Pons (tissue), 1 donor: ENCODE data around the gene CFD.
"Not testable (repeated sequence)": the region's sequence is repeated elsewhere in the genome, so short reads cannot be mapped to it uniquely, and the experiment has no call there.

Experiments used
- DNase-seq: peaks from one replicate; pipeline ENCODE4 v3.0.0-alpha.2; 2016; ENCODE audit warnings: low spot score

The CFD gene

GRCh38 chr19:871446-872265, 12.2 kb downstream of the CFD start:
- DNase-seq = no peak

- DNase-seq = no peak
Measured at GRCh38 chr19:872266-872951, 12.9 kb downstream of the CFD start.

- DNase-seq = no peak
Measured at GRCh38 chr19:873084-873483, 13.6 kb downstream of the CFD start.

- no peak for DNase-seq
Measured at GRCh38 chr19:873561-874041, 14.1 kb downstream of the CFD start.

GRCh38 chr19:875265-875879, 15.9 kb downstream of the CFD start:
- no peak for DNase-seq

- no peak for DNase-seq
Measured at GRCh38 chr19:876089-876488, 16.6 kb downstream of the CFD start.

- no peak for DNase-seq
Measured at GRCh38 chr19:876780-877314, 17.4 kb downstream of the CFD start.

- DNase-seq = not testable (repeated sequence)
Measured at GRCh38 chr19:877992-878660, 18.7 kb downstream of the CFD start.

DNA sequence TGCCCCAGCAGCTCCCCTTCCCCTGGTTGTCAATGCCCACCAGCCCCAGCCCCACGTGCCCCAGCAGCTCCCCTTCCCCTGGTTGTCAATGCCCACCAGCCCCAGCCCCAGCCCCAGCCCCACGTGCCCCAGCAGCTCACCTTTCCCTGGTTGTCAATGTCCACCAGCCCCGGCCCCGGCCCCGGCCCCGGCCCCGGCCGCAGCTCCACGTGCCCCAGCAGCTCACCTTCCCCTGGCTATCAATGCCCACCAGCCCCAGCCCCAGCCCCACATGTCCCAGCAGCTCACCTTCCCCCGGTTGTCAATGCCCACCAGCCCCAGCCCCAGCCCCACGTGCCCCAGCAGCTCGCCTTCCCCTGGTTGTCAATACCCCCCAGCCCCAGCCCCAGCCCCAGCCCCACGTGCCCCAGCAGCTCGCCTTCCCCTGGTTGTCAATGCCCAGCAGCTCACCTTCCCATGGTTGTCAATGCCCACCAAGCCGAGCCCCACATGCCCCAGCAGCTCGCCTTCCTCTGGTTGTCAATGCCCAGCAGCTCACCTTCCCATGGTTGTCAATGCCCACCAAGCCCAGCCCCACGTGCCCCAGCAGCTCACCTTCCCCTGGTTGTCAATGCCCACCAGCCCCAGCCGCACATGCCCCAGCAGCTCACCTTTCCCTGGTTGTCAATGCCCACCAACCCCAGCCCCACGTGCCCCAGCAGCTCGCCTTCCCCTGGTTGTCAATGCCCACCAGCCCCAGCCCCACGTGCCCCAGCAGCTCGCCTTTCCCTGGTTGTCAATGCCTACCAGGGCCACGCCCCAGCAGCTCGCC, 19.5 kb downstream of the CFD start:
- not testable (repeated sequence) for DNase-seq

DNA sequence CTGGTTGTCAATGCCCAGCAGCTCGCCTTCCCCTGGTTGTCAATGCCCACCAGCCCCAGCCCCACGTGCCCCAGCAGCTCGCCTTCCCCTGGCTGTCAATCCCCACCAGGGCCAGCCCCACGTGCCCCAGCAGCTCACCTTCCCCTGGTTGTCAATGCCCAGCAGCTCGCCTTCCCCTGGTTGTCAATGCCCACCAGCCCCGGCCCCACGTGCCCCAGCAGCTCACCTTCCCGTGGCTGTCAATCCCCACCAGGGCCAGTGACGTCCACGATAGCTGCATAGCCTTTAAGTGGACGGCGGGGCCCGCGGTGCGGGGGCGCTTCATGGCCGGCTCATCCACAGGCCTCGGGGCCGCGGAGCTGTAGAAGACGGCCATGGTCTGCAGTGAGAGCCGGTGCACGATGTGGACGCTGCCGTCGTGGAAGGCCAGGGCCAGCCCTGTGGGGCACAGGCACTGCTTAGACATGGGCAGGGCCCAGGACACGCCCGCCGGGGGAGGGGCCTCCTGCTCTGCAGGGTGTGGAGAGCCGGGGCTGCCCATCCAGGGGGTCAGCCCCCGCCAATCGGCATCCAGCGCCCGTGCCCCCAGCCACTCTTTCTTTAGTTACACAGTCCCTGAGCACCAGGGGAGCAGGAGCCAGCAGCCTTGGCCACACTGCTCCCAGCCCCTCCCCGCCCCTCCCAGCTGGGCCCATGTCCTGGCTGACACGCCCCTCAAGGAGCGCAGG, 20.4 kb downstream of the CFD start:
- DNase-seq = no peak

- no peak for DNase-seq
Measured at GRCh38 chr19:881385-882071, 22.1 kb downstream of the CFD start.

DNA sequence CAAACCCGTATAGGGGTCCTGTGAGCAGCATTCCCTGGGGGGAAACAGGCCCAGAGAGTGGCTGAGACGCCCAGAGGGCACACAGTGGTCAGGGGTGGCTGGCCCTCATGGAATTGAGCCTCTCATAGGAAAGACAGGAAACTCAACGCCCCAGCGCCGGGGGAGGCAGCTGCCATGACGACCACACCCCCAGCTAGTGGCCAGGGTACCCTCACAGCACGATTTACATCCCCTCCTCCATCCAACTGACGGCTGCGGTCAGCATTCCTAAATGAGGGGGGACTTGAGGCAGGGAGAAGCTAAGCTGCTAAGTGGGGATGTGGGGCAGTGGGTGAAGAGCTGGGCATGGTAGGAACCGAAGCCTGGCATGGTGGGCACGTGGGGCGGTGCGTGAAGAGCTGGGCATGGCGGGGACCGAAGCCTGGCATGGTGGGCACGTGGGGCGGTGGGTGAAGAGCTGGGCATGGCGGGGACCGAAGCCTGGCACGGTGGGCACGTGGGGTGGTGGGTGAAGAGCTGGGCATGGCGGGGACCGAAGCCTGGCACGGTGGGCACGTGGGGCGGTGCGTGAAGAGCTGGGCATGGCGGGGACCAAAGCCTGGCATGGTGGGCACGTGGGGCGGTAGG, 23.5 kb downstream of the CFD start:
- DNase-seq = no peak

DNA sequence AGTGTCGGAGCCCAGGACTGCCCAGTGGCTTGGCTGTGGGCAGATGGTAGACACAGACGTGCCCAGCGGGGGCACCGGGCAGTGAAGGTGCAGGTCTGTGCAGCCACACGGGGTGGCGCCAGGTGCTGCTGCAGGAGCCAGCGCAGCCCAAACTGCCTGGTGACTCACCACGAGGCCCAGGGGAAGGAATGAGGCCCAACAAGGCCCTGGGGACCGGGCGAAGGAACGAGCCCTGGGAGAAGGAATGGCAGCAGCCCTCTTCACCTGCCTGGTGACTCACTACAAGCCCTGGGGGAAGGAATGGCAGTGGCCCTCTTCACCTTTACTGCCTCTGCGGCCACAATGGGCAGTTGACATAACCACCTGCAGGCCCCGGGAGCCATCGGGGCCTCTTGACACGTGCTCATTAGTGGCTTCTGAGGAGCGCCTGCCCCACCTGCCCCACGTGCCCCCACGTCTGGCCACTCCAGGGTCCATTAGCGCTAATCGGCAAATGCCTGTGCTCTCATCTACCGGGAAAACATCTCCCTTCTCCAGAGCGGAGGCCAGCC, 24.3 kb downstream of the CFD start:
- DNase-seq = no peak

GRCh38 chr19:884420-885211, 25.2 kb downstream of the CFD start:
- no peak for DNase-seq

DNA sequence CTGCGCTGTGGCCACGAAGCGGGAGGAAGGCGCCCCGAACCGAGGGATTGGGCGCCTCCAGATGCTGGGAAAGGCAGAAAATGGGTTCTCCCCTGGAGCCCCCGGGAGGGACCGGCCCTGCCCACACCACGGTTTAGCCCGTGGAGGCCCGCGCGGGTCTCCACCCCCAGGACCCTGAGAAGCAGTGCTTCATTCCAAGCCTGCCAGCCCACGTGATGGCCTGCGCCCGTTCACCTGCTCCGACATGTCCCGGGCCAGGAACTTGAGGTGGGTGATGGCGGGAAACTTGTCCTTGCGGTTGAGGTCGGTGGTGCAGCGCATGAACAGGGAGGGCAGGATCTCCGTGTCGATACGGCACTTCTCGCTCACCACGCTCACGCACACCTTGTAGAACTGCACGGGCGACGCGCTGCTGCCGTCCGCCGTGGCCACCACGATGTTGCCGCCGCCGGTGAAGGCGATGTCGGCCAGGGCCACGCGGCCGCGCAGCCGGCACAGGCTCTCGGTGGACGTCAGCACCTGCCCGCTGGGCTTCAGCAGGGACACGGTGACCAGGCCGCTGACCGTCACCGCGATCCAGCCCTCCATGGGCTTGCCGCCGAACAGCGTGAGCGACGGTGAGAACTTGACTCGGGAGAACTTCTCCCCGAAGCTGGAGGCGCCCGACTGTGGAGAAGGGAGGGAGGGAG, 26.2 kb downstream of the CFD start:
- DNase-seq = no peak

DNA sequence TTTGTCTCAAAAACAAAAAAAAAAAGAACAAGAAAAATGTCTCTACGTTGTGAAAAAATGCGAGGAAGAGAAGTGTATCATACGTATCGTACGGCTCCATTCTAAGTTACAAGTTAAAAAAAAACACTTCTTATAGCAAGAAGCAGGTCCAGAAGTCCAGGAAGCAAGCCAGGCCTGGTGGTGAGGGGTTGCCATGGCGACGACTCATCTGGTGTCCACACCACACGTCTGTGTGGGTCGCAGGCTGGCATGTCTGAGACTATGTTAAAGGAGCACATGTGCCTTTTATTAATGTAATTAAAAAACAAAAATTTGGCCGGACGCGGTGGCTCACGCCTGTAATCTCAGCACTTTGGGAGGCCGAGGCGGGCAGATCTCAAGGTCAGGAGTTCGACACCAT, 27.6 kb downstream of the CFD start:
- no peak for DNase-seq

- DNase-seq = no peak
Measured at GRCh38 chr19:887599-887998, 28.1 kb downstream of the CFD start.
